HEK293 (cell line): ENCODE results near the gene BMPR1A.

ENCODE experiments used
- CTCF ChIA-PET: fragments of 350-600 bp; formaldehyde crosslinking; extraction: SDS; loops from one replicate; lab custom pipeline; 2021; ENCODE audit warnings: antibody characterized with exemption; lab: Yijun Ruan, JAX
- POLR2A ChIA-PET: fragments of 300-600 bp; formaldehyde crosslinking; extraction: SDS; loops from one replicate; lab custom pipeline; 2020; ENCODE audit warnings: antibody characterized with exemption, inconsistent platforms; lab: Yijun Ruan, JAX
- H3K27ac ChIP-seq: fragments of 200-500 bp; sonication (Bioruptor generic); 2 replicates; pipeline ENCODE4 v1.5.1; 2014; ENCODE audit warnings: low read depth, low read length, control low read depth, inconsistent platforms; ENCODE audit errors: extremely low read depth
- H3K36me3 ChIP-seq, 2 experiments: fragments of 200-500 bp in 1 of 2; sonication (Bioruptor generic) in 1 of 2; 1 replicate in 1 of 2; 2 replicates in 1 of 2; pipeline ENCODE4 v1.5.1; 2014 to 2017; ENCODE audit warnings: inconsistent platforms in 2 of 2, low read length in 2 of 2; ENCODE audit not compliant: control insufficient read depth in 2 of 2, insufficient read depth in 1 of 2
- H3K4me1 ChIP-seq: fragments of 200-500 bp; sonication (Bioruptor generic); 2 replicates; pipeline ENCODE4 v1.5.1; 2014; ENCODE audit warnings: mild to moderate bottlenecking, low read length, inconsistent platforms; ENCODE audit not compliant: control insufficient read depth, insufficient read depth
- H3K4me3 ChIP-seq: 2 replicates; pipeline ENCODE4 v1.5.1; 2011; ENCODE audit warnings: low read depth, mild to moderate bottlenecking, control low read depth, low read length, moderate library complexity
- H3K9me3 ChIP-seq: fragments of 200-500 bp; sonication (Bioruptor generic); 2 replicates; pipeline ENCODE4 v1.5.1; 2014; ENCODE audit warnings: low read depth, low read length, inconsistent platforms; ENCODE audit not compliant: control insufficient read depth, insufficient read depth
- FEZF1 ChIP-seq: fragments of 450-650 bp; formaldehyde crosslinking; IDR thresholded peaks from 2 replicates; pipeline ENCODE4 v1.5.1; 2016; ENCODE audit warnings: missing biosample characterization, missing genetic modification characterization
- KLF8 ChIP-seq: fragments of 450-650 bp; formaldehyde crosslinking; IDR thresholded peaks from 2 replicates; pipeline ENCODE4 v1.5.1; 2016; ENCODE audit warnings: missing biosample characterization, missing genetic modification characterization
- MYNN ChIP-seq: fragments of 450-650 bp; formaldehyde crosslinking; IDR thresholded peaks from 2 replicates; pipeline ENCODE4 v1.5.1; 2016; ENCODE audit warnings: missing biosample characterization, missing genetic modification characterization, borderline replicate concordance
- RBAK ChIP-seq: fragments of 450-650 bp; formaldehyde crosslinking; IDR thresholded peaks from 2 replicates; pipeline ENCODE4 v1.5.1; 2016; ENCODE audit warnings: missing biosample characterization, missing genetic modification characterization
- YY2 ChIP-seq: fragments of 450-650 bp; formaldehyde crosslinking; IDR thresholded peaks from 2 replicates; pipeline ENCODE4 v1.5.1; 2016; ENCODE audit warnings: missing biosample characterization, missing genetic modification characterization
- ZBTB1 ChIP-seq: fragments of 450-650 bp; formaldehyde crosslinking; IDR thresholded peaks from 2 replicates; pipeline ENCODE4 v1.5.1; 2016; ENCODE audit warnings: missing biosample characterization, missing genetic modification characterization
- ZBTB21 ChIP-seq: fragments of 450-650 bp; formaldehyde crosslinking; IDR thresholded peaks from 2 replicates; pipeline ENCODE4 v1.5.1; 2017; ENCODE audit warnings: missing biosample characterization, missing genetic modification characterization
- ZBTB8A ChIP-seq: fragments of 450-650 bp; formaldehyde crosslinking; IDR thresholded peaks from 2 replicates; pipeline ENCODE4 v1.5.1; 2016; ENCODE audit warnings: missing biosample characterization, missing genetic modification characterization
- ZNF157 ChIP-seq: fragments of 450-650 bp; formaldehyde crosslinking; IDR thresholded peaks from 2 replicates; pipeline ENCODE4 v1.5.1; 2016; ENCODE audit warnings: missing biosample characterization, missing genetic modification characterization
- ZNF223 ChIP-seq: fragments of 450-650 bp; formaldehyde crosslinking; IDR thresholded peaks from 2 replicates; pipeline ENCODE4 v1.5.1; 2016; ENCODE audit warnings: missing biosample characterization, missing genetic modification characterization
- ZNF248 ChIP-seq: fragments of 450-650 bp; formaldehyde crosslinking; IDR thresholded peaks from 2 replicates; pipeline ENCODE4 v1.5.1; 2017; ENCODE audit warnings: missing biosample characterization, missing genetic modification characterization
- ZNF366 ChIP-seq: fragments of 450-650 bp; formaldehyde crosslinking; conservative IDR thresholded peaks from 2 replicates; pipeline ENCODE4 v1.5.1; 2016; ENCODE audit warnings: missing biosample characterization, missing genetic modification characterization
- ZNF561 ChIP-seq: fragments of 450-650 bp; IDR thresholded peaks from 2 replicates; pipeline ENCODE4 v1.5.1; 2018; ENCODE audit warnings: missing biosample characterization, missing genetic modification characterization, borderline replicate concordance
- ZNF600 ChIP-seq: fragments of 450-650 bp; formaldehyde crosslinking; IDR thresholded peaks from 2 replicates; pipeline ENCODE4 v1.5.1; 2016; ENCODE audit warnings: missing biosample characterization, missing genetic modification characterization
- ZNF654 ChIP-seq: fragments of 450-650 bp; formaldehyde crosslinking; IDR thresholded peaks from 2 replicates; pipeline ENCODE4 v1.5.1; 2016; ENCODE audit warnings: low read depth, missing biosample characterization, missing genetic modification characterization
- ZNF843 ChIP-seq: fragments of 450-650 bp; formaldehyde crosslinking; IDR thresholded peaks from 2 replicates; pipeline ENCODE4 v1.5.1; 2016; ENCODE audit warnings: missing biosample characterization, missing genetic modification characterization
- ZSCAN30 ChIP-seq: fragments of 450-650 bp; IDR thresholded peaks from 2 replicates; pipeline ENCODE4 v1.5.1; 2018; ENCODE audit warnings: missing biosample characterization, mild to moderate bottlenecking, missing genetic modification characterization, moderate library complexity
- TF ChIP-seq, protein P1 (sequence below): fragments of 450-650 bp; formaldehyde crosslinking; conservative IDR thresholded peaks from 2 replicates; pipeline ENCODE4 v1.5.1; 2016; ENCODE audit warnings: low read depth, missing biosample characterization, missing genetic modification characterization
- TF ChIP-seq, protein P2 (sequence below): fragments of 450-650 bp; formaldehyde crosslinking; IDR thresholded peaks from 2 replicates; pipeline ENCODE4 v1.5.1; 2016; ENCODE audit warnings: missing biosample characterization, missing genetic modification characterization
- TF ChIP-seq, protein P3 (sequence below): fragments of 450-650 bp; formaldehyde crosslinking; IDR thresholded peaks from 2 replicates; pipeline ENCODE4 v1.5.1; 2017; ENCODE audit warnings: missing biosample characterization, missing genetic modification characterization
- TF ChIP-seq, protein P4 (sequence below): fragments of 450-650 bp; formaldehyde crosslinking; optimal IDR thresholded peaks from 2 replicates; pipeline ENCODE3; 2016; ENCODE audit warnings: missing biosample characterization, mild to moderate bottlenecking, missing genetic modification characterization
- TF ChIP-seq, protein P5 (sequence below): fragments of 450-650 bp; formaldehyde crosslinking; IDR thresholded peaks from 2 replicates; pipeline ENCODE4 v1.5.1; 2016; ENCODE audit warnings: missing biosample characterization, missing genetic modification characterization
- TF ChIP-seq, protein P6 (sequence below): fragments of 450-650 bp; formaldehyde crosslinking; IDR thresholded peaks from 2 replicates; pipeline ENCODE4 v1.5.1; 2016; ENCODE audit warnings: missing biosample characterization, missing genetic modification characterization

Gene BMPR1A

DNA sequence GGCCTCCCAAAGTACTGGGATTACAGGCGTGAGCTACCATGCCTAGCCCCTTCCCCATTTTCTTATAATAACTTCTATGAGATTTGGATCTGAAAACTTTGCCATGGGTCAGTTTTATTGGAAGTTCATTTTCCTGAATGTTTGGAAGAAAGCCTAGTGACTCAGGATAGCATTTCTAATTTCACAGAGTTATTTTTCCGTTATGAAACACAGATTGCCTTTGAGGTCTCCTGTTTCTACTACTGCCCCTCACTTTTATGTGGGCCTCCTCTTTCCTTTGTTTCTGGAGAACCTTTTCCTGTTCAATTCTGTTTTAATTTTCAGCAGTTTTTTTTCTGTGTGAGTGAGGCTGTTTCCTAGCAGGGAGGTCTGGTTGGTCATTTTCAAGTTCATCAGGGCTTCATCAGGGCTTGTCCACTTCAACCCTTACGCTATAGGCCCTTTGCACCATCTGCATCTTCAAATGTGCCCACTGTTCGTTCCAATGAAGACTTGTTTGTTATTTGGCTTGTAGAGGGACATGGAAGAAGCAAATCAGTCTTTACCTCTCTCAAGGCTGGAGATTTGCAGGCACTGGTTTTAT is 58.7 kb downstream of the BMPR1A start (continued):
- TF ChIP-seq, protein P1, sequence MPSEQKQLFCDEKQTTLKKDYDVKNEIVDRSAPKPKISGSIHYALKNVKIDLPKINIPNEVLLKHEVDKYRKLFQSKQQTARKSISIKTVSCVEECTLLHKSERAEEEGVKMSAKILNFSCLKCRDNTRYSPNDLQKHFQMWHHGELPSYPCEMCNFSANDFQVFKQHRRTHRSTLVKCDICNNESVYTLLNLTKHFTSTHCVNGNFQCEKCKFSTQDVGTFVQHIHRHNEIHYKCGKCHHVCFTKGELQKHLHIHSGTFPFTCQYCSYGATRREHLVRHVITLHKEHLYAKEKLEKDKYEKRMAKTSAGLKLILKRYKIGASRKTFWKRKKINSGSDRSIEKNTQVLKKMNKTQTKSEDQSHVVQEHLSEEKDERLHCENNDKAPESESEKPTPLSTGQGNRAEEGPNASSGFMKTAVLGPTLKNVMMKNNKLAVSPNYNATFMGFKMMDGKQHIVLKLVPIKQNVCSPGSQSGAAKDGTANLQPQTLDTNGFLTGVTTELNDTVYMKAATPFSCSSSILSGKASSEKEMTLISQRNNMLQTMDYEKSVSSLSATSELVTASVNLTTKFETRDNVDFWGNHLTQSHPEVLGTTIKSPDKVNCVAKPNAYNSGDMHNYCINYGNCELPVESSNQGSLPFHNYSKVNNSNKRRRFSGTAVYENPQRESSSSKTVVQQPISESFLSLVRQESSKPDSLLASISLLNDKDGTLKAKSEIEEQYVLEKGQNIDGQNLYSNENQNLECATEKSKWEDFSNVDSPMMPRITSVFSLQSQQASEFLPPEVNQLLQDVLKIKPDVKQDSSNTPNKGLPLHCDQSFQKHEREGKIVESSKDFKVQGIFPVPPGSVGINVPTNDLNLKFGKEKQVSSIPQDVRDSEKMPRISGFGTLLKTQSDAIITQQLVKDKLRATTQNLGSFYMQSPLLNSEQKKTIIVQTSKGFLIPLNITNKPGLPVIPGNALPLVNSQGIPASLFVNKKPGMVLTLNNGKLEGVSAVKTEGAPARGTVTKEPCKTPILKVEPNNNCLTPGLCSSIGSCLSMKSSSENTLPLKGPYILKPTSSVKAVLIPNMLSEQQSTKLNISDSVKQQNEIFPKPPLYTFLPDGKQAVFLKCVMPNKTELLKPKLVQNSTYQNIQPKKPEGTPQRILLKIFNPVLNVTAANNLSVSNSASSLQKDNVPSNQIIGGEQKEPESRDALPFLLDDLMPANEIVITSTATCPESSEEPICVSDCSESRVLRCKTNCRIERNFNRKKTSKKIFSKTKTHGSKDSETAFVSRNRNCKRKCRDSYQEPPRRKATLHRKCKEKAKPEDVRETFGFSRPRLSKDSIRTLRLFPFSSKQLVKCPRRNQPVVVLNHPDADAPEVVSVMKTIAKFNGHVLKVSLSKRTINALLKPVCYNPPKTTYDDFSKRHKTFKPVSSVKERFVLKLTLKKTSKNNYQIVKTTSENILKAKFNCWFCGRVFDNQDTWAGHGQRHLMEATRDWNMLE (tag by site-specific recombination): no peak
- TF ChIP-seq ZNF561 (tag by site-specific recombination) (no peak), ZNF654 (tag by site-specific recombination) (no peak), ZNF248 (tag by site-specific recombination) (no peak), FEZF1 (no peak)
- TF ChIP-seq, protein P2, sequence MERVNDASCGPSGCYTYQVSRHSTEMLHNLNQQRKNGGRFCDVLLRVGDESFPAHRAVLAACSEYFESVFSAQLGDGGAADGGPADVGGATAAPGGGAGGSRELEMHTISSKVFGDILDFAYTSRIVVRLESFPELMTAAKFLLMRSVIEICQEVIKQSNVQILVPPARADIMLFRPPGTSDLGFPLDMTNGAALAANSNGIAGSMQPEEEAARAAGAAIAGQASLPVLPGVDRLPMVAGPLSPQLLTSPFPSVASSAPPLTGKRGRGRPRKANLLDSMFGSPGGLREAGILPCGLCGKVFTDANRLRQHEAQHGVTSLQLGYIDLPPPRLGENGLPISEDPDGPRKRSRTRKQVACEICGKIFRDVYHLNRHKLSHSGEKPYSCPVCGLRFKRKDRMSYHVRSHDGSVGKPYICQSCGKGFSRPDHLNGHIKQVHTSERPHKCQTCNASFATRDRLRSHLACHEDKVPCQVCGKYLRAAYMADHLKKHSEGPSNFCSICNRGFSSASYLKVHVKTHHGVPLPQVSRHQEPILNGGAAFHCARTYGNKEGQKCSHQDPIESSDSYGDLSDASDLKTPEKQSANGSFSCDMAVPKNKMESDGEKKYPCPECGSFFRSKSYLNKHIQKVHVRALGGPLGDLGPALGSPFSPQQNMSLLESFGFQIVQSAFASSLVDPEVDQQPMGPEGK (tag by site-specific recombination): no peak
- TF ChIP-seq, protein P3, sequence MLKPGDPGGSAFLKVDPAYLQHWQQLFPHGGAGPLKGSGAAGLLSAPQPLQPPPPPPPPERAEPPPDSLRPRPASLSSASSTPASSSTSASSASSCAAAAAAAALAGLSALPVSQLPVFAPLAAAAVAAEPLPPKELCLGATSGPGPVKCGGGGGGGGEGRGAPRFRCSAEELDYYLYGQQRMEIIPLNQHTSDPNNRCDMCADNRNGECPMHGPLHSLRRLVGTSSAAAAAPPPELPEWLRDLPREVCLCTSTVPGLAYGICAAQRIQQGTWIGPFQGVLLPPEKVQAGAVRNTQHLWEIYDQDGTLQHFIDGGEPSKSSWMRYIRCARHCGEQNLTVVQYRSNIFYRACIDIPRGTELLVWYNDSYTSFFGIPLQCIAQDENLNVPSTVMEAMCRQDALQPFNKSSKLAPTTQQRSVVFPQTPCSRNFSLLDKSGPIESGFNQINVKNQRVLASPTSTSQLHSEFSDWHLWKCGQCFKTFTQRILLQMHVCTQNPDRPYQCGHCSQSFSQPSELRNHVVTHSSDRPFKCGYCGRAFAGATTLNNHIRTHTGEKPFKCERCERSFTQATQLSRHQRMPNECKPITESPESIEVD: no peak

DNA sequence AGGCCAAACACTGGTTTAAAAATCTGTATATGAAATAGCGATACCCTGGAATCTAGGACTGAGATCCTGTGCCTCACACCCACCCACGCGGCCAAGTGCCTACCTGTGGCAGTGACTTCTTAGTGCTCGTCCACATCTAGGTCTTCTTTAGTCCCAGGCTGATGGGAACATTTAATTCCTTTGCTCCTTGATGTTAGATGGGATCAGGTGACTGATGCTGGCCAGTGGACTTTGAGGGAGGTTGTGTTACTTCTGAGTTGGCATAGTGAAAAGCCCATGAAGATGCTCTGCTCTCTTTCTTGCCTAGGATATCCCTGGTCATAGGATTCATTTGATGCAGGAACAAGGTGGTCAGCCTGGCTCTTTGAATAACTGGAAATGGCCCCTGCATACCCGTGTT is 59.2 kb downstream of the BMPR1A start:
- Histone ChIP-seq H3K9me3 (no peaks in the 10 kb centered on the region), H3K27ac (no peak overlapping the region), H3K36me3 (peaks cover 0 to 3% of the 10 kb centered on the region in 2 experiments), H3K4me3 (no peak overlapping the region), H3K4me1 (no peaks in the 10 kb centered on the region)
- POLR2A ChIA-PET: no interaction called here
- TF ChIP-seq ZNF843 (tag by site-specific recombination) (no peak), ZSCAN30 (no peak), ZBTB8A (tag by site-specific recombination) (no peak), MYNN (tag by site-specific recombination) (no peak), RBAK (tag by site-specific recombination) (no peak), ZNF654 (tag by site-specific recombination) (no peak), ZNF157 (tag by site-specific recombination) (no peak), ZBTB1 (tag by site-specific recombination) (no peak), ZNF600 (tag by site-specific recombination) (no peak), ZNF366 (tag by site-specific recombination) (no peak), FEZF1 (no peak), ZNF223 (tag by site-specific recombination) (no peak), ZBTB21 (no peak), KLF8 (tag by site-specific recombination) (no peak), YY2 (tag by site-specific recombination) (no peak)
- TF ChIP-seq, protein P4, sequence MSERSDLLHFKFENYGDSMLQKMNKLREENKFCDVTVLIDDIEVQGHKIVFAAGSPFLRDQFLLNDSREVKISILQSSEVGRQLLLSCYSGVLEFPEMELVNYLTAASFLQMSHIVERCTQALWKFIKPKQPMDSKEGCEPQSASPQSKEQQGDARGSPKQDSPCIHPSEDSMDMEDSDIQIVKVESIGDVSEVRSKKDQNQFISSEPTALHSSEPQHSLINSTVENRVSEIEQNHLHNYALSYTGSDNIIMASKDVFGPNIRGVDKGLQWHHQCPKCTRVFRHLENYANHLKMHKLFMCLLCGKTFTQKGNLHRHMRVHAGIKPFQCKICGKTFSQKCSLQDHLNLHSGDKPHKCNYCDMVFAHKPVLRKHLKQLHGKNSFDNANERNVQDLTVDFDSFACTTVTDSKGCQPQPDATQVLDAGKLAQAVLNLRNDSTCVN: no peak
- TF ChIP-seq, protein P5, sequence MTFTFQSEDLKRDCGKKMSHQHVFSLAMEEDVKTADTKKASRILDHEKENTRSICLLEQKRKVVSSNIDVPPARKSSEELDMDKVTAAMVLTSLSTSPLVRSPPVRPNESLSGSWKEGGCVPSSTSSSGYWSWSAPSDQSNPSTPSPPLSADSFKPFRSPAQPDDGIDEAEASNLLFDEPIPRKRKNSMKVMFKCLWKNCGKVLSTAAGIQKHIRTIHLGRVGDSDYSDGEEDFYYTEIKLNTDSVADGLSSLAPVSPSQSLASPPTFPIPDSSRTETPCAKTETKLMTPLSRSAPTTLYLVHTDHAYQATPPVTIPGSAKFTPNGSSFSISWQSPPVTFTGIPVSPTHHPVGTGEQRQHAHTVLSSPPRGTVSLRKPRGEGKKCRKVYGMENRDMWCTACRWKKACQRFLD (tag by site-specific recombination): no peak
- TF ChIP-seq, protein P6, sequence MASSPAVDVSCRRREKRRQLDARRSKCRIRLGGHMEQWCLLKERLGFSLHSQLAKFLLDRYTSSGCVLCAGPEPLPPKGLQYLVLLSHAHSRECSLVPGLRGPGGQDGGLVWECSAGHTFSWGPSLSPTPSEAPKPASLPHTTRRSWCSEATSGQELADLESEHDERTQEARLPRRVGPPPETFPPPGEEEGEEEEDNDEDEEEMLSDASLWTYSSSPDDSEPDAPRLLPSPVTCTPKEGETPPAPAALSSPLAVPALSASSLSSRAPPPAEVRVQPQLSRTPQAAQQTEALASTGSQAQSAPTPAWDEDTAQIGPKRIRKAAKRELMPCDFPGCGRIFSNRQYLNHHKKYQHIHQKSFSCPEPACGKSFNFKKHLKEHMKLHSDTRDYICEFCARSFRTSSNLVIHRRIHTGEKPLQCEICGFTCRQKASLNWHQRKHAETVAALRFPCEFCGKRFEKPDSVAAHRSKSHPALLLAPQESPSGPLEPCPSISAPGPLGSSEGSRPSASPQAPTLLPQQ (tag by site-specific recombination): no peak
- CTCF ChIA-PET: no interaction called here
